NCI-H510A treated with DMSO at 0.1 percent for 48 hours (cell line): ENCODE data around the gene RNF13.

ENCODE experiments used
- DNase-seq: peaks from one replicate; lab custom pipeline; 2025; lab: John Stamatoyannopoulos, UW

The RNF13 gene

GRCh38 chr3:149812606-149813366 lies at the start of gene RNF13:
TSS of gene RNF13 (plus strand) at chr3:149813215. CDS start at chr3:149846027, 32,812 bp downstream.
- peak; percentile 84 for DNase-seq

- DNase-seq, result no peak
Observed at GRCh38 chr3:149763565-149764195, 49.3 kb upstream of the RNF13 start.

GRCh38 chr3:149764302-149764701 lies 48.7 kb upstream of the RNF13 start:
- DNase-seq, result no peak

DNA sequence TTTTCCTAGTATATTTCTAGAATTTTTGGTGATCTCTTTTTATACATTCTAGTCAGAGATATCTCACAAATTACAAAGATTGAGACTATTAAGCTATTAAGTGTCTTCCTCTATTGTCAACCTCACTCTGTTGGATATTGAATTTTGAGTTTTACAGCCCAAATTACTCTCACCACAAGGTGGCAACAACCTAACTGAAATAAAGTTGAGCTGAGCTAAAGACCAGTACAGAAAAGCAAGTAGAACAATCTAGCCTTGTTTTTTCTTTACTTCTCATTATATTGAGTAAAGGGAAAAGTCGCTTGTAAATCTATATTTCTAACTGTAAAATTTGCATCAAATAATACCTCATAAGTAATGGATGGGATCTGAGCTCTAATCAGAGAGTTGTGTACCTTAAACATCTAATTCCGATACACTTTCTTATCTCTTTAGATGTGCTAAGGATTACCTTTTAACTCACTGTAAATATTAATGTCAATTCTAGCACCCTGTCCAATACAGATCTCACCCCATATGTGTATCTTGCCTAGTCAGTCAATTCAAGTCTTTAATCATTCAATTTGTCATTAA lies 47.2 kb upstream of the RNF13 start:
- no peak for DNase-seq

- no peak for DNase-seq
Observed at GRCh38 chr3:149767720-149768119, 45.3 kb upstream of the RNF13 start.

DNA sequence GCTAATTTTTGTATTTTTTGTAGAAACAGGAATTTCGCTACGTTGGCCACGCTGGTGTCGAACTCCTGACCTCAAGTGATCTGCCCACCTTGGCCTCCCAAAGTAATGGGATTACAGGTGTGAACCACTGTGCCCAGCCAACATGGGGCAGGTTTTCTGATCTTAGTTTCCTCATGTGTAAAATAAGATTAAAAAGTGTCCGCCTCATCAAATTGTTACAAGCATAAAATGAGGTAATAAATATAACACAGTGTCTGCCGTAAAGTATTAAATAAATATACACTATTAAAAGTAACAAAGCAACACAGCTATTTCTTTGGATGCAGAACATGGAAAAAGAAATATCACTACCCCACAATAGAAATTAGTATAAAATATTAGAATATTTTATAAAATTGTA lies 44.3 kb upstream of the RNF13 start:
- no peak for DNase-seq

DNA sequence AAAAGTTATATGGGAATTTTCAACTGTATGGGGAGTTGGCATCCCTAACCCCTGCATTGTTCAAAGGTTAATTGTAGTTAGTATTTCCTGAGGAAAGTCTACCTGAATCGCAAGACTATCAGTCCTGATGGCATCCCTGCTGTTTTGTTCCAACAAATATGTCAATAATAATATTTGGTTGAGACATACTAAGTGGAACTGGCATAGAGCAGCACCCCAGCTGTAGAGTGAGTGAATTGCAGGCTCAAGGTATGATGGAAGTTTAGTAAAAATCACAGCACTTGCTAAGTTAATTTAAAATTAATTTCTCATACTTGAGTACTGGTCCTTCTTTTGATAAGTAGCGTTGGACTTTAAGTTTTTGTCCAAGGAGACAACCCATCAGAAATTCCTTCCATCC lies 42.8 kb upstream of the RNF13 start:
- DNase-seq, result no peak

DNA sequence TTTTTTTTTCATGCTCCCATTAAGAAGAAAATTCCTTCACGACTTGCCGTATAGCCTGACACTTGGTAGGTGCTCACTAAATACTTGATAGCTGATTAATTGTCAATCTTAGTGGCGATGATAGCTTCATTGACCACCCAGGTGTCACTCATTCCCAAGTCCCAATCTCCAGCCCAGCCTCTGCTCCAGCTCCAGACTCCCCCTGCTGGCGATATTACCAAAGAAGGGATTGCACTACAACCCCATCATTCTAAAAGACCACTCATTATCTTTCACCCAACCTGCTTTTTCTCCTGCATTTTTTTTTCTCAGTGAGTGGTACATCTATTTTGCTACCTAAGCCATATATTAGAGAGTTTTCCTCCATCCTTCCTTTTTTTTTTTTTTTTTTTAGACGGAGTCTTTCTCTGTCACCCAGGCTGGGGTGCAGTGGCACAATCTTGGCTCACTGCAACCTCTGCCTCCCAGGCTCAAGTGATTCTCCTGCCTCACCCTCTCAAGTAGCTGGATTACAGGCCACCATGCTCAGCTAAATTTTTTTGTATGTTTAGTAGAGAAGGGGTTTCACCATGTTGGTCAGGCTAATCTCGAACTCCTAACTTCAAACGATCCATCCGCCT lies 41.3 kb upstream of the RNF13 start:
- DNase-seq, result peak; percentile 28

DNA sequence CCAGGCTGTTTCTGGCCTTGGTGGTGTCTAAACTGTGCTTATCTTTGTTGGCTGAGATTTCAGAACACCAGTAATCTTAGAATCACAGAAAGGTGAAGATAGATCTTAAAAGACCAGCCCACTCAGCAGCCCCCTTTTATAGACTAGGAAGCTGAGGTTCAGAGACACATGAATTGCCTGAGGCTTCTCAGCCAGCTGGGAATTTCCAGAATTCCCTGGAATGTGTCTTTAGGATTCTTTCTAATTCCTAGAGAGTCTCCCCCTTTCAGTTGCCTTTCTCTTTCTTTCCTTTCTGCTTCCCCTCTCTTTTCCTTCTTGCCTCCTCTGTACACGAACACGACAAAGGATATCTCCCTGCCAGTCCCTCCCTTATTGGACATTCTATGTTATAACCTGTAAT lies 40.2 kb upstream of the RNF13 start:
- no peak for DNase-seq

DNA sequence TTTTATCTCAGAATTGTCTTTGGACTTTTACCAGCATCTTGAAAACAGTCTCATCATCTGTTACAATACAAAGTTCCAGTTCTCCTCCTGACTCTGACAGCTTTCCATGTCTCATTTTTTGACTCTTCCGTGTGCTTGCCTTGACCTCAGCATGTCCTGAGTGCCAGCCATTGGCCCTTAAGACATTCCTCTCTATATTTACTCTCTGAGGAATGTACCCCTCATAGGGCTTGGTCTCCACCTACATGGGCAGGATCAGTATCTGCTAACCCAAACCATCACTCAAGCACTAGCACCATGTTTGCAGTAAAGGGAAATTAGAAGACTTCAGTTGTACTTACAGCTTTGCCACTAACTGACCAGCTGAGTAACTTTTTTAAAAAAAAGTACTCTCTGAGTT lies 36.8 kb upstream of the RNF13 start:
- DNase-seq, result no peak

DNA sequence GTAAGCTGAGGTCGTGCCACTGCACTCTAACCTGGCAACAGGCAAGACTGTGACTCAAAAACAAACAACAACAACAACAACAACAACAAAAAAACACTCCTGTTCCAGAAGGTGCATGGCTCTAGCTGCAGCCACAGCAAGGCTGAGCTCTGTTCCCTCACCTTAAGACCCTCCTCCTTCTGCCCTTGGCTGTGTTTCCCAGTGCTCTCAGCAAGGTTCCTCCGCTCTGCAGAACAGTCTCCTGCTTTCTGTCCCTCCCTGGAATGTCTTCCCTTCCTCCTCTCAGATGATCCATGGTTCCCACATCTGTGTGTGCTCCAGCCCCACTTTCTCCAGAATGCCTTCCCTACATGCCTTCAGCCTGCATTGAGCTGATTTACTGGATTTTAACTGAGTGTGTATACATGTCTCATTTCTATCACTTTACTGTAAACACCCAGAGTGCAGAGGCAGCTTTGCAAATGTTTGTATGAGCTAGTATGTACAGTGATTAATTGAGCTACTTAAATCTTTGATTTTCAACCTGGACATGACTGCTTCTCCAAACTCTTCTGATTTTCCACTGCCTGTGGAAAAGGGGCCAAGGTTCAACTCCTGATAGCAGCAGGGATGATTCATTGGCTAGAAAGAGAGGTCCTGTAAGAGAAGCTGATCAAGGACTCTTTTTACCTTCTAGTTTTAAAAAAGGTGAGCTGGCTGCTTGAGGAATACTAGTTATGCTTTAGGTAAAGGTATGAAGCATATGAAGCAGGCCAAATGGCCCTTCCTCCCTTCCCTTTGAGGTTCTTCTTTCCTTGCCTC lies 35.4 kb upstream of the RNF13 start:
- no peak for DNase-seq

- DNase-seq, result no peak
Observed at GRCh38 chr3:149781211-149781610, 31.8 kb upstream of the RNF13 start.

DNA sequence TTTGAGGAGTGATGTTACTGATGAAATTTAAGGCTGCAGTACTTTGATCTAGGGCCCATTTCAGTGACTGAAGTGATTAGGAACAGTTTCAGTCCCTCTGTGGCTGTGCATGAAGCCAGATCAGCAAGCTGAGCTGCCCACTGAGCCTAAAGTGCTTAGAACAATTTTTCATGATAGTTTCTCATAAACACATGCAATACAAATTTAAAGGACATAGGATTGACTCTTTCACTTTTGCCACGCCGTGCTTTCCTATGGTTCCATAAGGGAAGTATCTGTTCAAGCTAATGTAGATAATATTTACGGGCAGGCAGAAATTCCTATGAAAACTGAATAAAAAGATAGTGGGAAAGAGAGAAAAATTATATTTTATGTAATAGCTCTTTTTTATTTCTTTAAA lies 31.3 kb upstream of the RNF13 start:
- no peak for DNase-seq

DNA sequence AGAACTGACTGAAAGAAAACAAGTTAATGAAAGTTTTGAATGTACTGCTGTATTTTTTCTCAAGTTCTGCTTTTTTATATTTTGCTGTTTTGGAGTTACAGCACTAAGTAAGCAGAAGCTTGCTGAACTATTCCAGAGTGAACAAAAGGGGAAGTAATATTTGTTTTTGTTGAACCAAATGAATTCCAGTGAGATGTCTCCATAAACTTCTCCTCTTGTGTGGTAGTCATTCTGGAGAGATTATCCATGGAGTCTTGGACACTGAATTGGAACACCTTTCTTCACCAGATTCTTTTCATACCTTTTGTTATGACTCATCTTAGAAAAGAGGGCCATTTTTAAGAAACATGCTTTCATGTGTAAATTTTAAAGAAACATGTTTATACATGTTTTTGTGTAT lies 29.4 kb upstream of the RNF13 start:
- DNase-seq, result no peak

- DNase-seq, result no peak
Observed at GRCh38 chr3:149784064-149784704, 28.8 kb upstream of the RNF13 start.

GRCh38 chr3:149790268-149790667 lies 22.7 kb upstream of the RNF13 start:
- no peak for DNase-seq

DNA sequence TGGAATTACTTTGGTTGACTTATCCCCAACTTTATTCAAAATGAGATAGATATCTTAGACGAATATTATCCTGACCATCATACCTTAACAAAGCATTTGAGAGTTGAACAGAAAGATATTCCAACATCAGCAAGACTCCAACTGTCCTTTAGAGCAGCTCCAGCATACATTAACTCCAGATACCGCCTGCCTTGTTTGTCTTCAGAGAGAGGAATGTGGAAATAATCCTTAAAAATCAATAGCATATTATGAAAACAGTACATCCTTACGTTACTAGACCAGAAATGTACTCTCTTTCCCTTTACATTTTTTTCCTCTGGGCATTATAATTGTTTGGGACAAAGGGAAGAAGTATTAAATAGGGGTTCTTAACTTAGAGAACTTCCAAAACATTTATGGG lies 22.3 kb upstream of the RNF13 start:
- no peak for DNase-seq

- no peak for DNase-seq
Observed at GRCh38 chr3:149792452-149793270, 20.4 kb upstream of the RNF13 start, which contains the start of gene ANKUB1. TSS of gene ANKUB1 (minus strand) at chr3:149792554. CDS start at chr3:149792366, 188 bp downstream.

DNA sequence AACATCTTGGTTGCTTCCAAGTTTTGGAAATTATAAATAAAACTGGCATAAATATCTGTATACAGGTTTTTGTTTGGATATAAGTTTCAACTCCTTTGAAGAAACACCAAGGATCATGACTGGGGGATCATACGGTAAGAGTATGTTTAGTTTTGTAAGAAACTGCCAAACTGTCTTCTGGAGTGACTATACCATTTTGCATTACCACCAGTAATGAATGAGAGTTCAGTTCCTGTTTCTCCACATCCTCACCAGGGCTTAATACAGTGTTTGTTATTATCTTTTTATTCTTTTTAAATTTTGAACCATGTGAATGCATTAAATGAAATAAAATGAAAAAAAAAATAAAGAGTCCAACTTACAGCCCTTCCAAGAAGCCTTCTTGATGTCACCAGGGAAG lies 17.0 kb upstream of the RNF13 start:
- DNase-seq, result no peak

- no peak for DNase-seq
Observed at GRCh38 chr3:149800693-149801092, 12.3 kb upstream of the RNF13 start.

DNA sequence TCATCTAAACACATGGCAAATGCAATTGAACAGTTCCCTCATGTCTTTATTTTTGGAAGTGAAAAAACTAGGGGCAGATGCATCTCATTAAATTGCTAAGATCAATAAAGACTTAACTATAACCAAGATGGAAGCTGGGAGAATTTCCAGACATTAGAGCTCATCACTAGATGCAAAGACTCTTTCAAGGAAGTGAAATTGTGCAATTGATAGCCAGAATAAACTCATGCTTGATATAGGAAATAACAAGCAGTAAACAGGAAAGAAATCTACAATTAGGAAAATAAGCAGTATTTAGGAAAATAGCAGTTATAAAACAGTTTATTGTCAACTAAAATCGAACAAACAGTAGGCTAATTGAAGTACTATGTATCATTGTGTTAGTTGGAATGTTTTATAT lies 11.8 kb upstream of the RNF13 start:
- no peak for DNase-seq
